Activated CD8-positive, alpha-beta memory T cell treated with anti-CD3 and anti-CD28 coated beads for 1 hour (primary cell): ENCODE results near the gene RHPN2.
"Not testable (repeated sequence)": the region's sequence is repeated elsewhere in the genome, so short reads cannot be mapped to it uniquely, and the experiment has no call there.

Experiments
- DNase-seq, 2 donors: peaks; one replicate each; pipeline ENCODE4 v3.0.0-alpha.2; 2020; ENCODE audit warnings: low read depth in 1 of 2; ENCODE audit errors: extremely low read depth in 1 of 2

The RHPN2 gene

GRCh38 chr19:32979807-32980206 lies 84.9 kb downstream of the RHPN2 start:
- DNase-seq, result not testable (repeated sequence)

GRCh38 chr19:32977813-32978212 lies 86.9 kb downstream of the RHPN2 start:
- DNase-seq, result not testable (repeated sequence)

GRCh38 chr19:32977280-32977679 lies 87.4 kb downstream of the RHPN2 start:
- no peak for DNase-seq

- peak; percentile 22 to 65 for DNase-seq
Measured at GRCh38 chr19:32976223-32976805, 88.4 kb downstream of the RHPN2 start.

GRCh38 chr19:32971715-32972540 lies 92.8 kb downstream of the RHPN2 start, which contains the start of the genes CEP89 and FAAP24:
CEP89 (minus strand) TSS chr19:32971958; CDS start chr19:32971874, 84 bp downstream.
FAAP24 (plus strand) TSS chr19:32972242; CDS start chr19:32973197, 955 bp downstream.
- DNase-seq, result peak; percentile 93 to 96

GRCh38 chr19:32971012-32971595 lies 93.6 kb downstream of the RHPN2 start:
- DNase-seq, result no peak

GRCh38 chr19:32969549-32969948 lies 95.1 kb downstream of the RHPN2 start:
- no peak for DNase-seq

GRCh38 chr19:32966750-32967149 lies 97.9 kb downstream of the RHPN2 start:
- no peak for DNase-seq

GRCh38 chr19:32945260-32945659 lies 119.4 kb downstream of the RHPN2 start:
- no peak for DNase-seq

- not testable (repeated sequence) for DNase-seq
Measured at GRCh38 chr19:32941273-32941672, 123.4 kb downstream of the RHPN2 start.

- DNase-seq, result no peak
Measured at GRCh38 chr19:32936065-32936464, 128.6 kb downstream of the RHPN2 start.

GRCh38 chr19:32935629-32936028 lies 129.1 kb downstream of the RHPN2 start:
- no peak for DNase-seq

GRCh38 chr19:32933571-32933970 lies 131.1 kb downstream of the RHPN2 start:
- DNase-seq, result no peak

GRCh38 chr19:32930567-32930966 lies 134.1 kb downstream of the RHPN2 start:
- no peak for DNase-seq

- DNase-seq, result no peak
Measured at GRCh38 chr19:32928806-32929205, 135.9 kb downstream of the RHPN2 start.
